DOHH2 (cell line): ENCODE measurements around the gene SH3BP5L.

Experiments
- CTCF ChIP-seq: fragments of 200-600 bp; sonication (generic); IDR thresholded peaks from one replicate; pipeline ENCODE4 v1.5.1; 2014; ENCODE audit warnings: antibody characterized with exemption, mild to moderate bottlenecking, low read depth, low read length; ENCODE audit not compliant: poor library complexity, severe bottlenecking
- EZH2phosphoT487 ChIP-seq: fragments of 200-600 bp; sonication (generic); IDR thresholded peaks from 2 replicates; pipeline ENCODE4 v1.6.1; 2017; ENCODE audit warnings: borderline replicate concordance, mild to moderate bottlenecking, antibody characterized with exemption, low read length, moderate library complexity, mixed read lengths

- no peak for TF ChIP-seq CTCF
- TF ChIP-seq EZH2phosphoT487, result no peak
These were observed 1.4 kb downstream of the SH3BP5L start for GRCh38 chr1:248824301-248824700.
